ENCODE measurements around the gene PAPSS2.
A peak's percentile ranks its signal among the peaks of the same experiment; 100 is the strongest.

PAPSS2 gene

DNA sequence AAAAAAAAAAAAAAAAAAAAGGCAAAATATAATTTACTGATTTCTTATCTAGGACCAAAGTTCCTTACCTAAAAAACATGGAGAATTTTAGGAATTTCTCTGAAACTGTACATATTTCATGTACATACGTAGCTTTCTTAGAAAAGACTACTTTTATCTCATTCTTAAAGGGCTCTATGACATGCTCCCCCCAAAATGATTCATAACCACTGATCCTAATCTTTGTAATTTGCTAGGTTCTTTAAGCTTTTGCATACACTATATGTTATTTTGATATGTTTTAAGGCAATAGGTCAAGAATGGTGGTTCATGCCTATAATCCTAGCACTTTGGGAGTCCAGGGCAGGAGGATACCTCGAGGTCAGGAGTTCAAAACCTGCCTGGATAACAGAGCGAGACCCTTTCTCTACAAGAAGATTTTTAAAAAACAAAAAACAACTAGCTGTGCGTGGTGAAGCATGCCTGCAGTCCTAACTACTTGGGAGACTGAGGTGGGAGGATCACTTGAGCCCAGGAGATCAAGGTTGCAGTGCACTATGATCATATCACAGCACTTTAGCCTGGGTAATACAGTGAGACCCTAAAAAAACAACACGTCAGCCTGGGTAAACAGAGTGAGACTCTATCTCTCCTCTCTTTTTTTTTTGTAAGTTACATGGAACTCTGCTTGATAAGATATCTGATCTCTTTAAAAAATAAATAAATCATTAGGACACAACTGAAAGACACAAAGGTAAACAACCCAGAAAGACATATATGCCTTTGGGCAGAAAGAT lies 103.6 kb downstream of the PAPSS2 start:
- no peak overlapping the region for H3K27ac ChIP-seq
- TF ChIP-seq, protein P1, sequence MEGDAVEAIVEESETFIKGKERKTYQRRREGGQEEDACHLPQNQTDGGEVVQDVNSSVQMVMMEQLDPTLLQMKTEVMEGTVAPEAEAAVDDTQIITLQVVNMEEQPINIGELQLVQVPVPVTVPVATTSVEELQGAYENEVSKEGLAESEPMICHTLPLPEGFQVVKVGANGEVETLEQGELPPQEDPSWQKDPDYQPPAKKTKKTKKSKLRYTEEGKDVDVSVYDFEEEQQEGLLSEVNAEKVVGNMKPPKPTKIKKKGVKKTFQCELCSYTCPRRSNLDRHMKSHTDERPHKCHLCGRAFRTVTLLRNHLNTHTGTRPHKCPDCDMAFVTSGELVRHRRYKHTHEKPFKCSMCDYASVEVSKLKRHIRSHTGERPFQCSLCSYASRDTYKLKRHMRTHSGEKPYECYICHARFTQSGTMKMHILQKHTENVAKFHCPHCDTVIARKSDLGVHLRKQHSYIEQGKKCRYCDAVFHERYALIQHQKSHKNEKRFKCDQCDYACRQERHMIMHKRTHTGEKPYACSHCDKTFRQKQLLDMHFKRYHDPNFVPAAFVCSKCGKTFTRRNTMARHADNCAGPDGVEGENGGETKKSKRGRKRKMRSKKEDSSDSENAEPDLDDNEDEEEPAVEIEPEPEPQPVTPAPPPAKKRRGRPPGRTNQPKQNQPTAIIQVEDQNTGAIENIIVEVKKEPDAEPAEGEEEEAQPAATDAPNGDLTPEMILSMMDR (conservative IDR thresholded peaks at IDR 0.05): no peak
- no peak for TF ChIP-seq ZFX (IDR thresholded peaks at IDR 0.05)

GRCh38 chr10:87764072-87764934 lies 104.6 kb downstream of the PAPSS2 start:
- no peak for TF ChIP-seq ZFX (IDR thresholded peaks at IDR 0.05)
- TF ChIP-seq, protein P1 (conservative IDR thresholded peaks at IDR 0.05): no peak
- no peak overlapping the region for H3K27ac ChIP-seq

GRCh38 chr10:87765666-87766376 lies 106.1 kb downstream of the PAPSS2 start:
- H3K27ac ChIP-seq: no peak overlapping the region
- TF ChIP-seq ZFX (IDR thresholded peaks at IDR 0.05): no peak
- TF ChIP-seq, protein P1 (conservative IDR thresholded peaks at IDR 0.05): no peak

DNA sequence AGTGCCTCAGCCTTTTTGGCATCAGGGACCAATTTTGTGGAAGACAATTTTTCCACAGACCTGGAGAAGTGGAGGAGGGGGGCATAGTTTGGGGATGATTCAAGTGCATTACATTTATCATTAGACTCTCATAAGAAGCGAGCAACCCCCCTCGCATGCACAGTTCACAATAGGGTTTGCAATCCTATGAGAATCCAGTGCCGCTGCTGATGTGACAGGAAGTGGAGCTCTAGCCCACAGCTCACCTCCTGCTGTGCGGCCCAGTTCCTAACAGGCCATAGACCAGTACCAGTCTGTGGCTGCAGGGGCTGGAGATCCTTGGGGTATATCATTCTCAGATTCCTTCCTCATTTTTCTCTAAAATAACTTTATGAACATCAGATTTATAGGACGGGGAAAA lies 107.6 kb downstream of the PAPSS2 start:
- TF ChIP-seq, protein P1 (conservative IDR thresholded peaks at IDR 0.05): no peak
- TF ChIP-seq ZFX (IDR thresholded peaks at IDR 0.05): no peak

GRCh38 chr10:87771871-87772500 lies 112.3 kb downstream of the PAPSS2 start:
- H3K27ac ChIP-seq: no peak overlapping the region
- TF ChIP-seq, protein P1 (conservative IDR thresholded peaks at IDR 0.05): peak; percentile 57
- TF ChIP-seq ZFX (IDR thresholded peaks at IDR 0.05): no peak

More for the DNA sequence above, 107.6 kb downstream of the PAPSS2 start:
- no peak overlapping the region for H3K27ac ChIP-seq

- H3K27ac ChIP-seq: no peak overlapping the region
- no peak for TF ChIP-seq ZFX (IDR thresholded peaks at IDR 0.05)
- TF ChIP-seq, protein P1 (conservative IDR thresholded peaks at IDR 0.05): no peak
Observed at GRCh38 chr10:87775766-87776165, 116.1 kb downstream of the PAPSS2 start.
